ENCODE measurements around the gene WSCD1.

DNA sequence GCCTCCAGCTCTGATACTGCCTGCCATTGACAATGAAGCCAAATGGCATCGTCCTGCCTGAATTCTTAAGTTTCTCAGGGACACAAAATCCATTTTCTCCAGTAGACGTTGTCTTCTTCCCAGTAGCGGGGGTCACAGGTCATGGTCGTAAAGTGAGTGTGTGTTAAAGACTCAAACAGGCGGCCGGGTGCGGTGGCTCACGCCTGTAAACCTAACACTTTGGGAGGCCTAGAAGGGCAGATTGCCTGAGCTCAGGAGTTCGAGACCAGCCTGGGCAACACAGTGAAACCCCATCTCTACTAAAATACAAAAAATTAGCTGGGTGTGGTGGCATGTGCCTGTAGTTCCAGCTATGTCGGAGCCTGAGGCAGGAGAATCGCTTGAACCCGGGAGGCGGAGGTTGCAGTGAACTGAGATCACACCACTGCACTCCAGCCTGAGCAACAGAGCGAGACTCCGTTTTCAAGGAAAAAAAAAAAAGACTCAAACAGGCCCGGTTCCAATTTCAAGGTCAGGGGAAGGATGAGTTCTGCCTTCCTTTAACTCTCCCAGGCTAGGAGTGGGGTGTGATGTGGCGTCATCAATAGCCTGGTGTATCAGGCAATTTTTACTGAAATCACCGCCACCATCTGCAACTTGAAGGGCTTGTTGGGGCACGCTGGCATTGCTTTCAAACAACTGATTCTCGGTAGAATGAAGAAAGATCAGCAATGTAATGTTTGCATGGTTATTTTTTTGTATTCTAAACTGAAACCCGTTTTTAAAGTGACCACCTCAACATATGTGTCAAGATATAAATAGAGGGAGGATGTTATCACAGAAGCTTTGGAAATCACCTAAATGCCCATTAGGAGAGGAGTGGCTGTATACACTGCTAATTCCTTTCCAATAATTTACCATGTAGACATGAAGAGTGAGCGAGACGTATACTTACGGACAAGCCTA, 91.0 kb downstream of the WSCD1 start:
- no peak for TF ChIP-seq POLR2AphosphoS5 (IDR thresholded peaks at IDR 0.05; ENCODE audit: low read depth, low read length)
- no peak for TF ChIP-seq REST (IDR thresholded peaks at IDR 0.05; ENCODE audit: insufficient read depth in 1 of 2, low read depth in 2 of 2, low read length in 2 of 2)
- TF ChIP-seq SIN3A (IDR thresholded peaks at IDR 0.05; ENCODE audit: borderline replicate concordance, insufficient read depth, low read length): no peak
- TF ChIP-seq TAF1 (IDR thresholded peaks at IDR 0.05; ENCODE audit: borderline replicate concordance, insufficient read depth, low read length): no peak
